ENCODE measurements around the gene RYK. TPM values are rescaled to one million over a fixed set of nuclear protein-coding genes. Genes with fewer than 3 reads are reported as not detected.

RYK gene
- polyA plus RNA-seq, 1 donor (not counting 4 experiments of a cell fraction or from before 2014, with no cell fraction given) = 82.1 TPM

DNA sequence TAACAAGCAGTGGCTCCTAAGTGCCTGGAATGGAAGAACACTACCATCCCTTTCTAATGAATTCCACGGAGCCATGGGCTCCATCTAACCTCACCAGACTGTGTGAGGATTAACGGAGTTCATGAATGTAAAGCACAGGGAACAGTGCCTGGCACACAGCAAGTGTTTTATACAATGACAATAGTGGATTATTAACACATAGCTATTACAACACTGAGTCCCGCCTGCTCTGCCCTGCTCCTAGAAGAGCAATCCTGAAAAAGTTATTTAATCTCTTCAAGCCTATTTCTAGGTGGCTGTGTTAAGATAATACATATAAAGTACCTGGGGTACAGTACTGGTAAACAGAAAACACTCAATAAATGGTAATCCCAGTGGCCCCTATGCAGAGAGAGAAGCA, 51.4 kb downstream of the RYK start:
- no peaks in the 10 kb centered on the region for H3K9me3 ChIP-seq (ENCODE audit: control insufficient read depth, low read depth, low read length)
- FAIRE-seq (no peak), DNase-seq (ENCODE audit: low read depth, low spot score) (no peak)
- peaks cover 10 to 14% of the 10 kb centered on the region in 2 experiments for H3K36me3 ChIP-seq (ENCODE audit: control insufficient read depth in 2 of 2, extremely low read depth in 1 of 2, insufficient read depth in 2 of 2, low read length in 2 of 2)
- H3K4me1 ChIP-seq (ENCODE audit: control insufficient read depth, extremely low read depth, insufficient read depth, low read length) = peaks cover 34% of the 10 kb centered on the region
- no peak overlapping the region for H2AFZ ChIP-seq (ENCODE audit: control insufficient read depth, low read length)
- no peak overlapping the region for H3K4me2 ChIP-seq (ENCODE audit: control insufficient read depth, extremely low read depth, insufficient read depth, low read depth, low read length)
- H3K9me1 ChIP-seq (ENCODE audit: control insufficient read depth, extremely low read depth, insufficient read depth, low read length) = no peaks in the 10 kb centered on the region
- TF ChIP-seq EZH2 (IDR thresholded peaks at IDR 0.05; ENCODE audit: low read length) (no peak), CTCF (optimal IDR thresholded peaks at IDR 0.05 in 1 of 3, IDR thresholded peaks at IDR 0.05 in 1 of 3, conservative IDR thresholded peaks at IDR 0.05 in 1 of 3; ENCODE audit: extremely low read depth in 1 of 3, insufficient read depth in 2 of 3, low read length in 3 of 3) (no peak)
- H3K27ac ChIP-seq (ENCODE audit: control insufficient read depth, insufficient read depth, low read length) = no peak overlapping the region
- H4K20me1 ChIP-seq (ENCODE audit: control insufficient read depth, extremely low read depth, insufficient read depth, low read length) = no peaks in the 10 kb centered on the region
- peaks cover 15% of the 10 kb centered on the region for H3K79me2 ChIP-seq (ENCODE audit: control insufficient read depth, insufficient read depth, low read length)
- no peaks in the 10 kb centered on the region for H3K27me3 ChIP-seq (ENCODE audit: control insufficient read depth, extremely low read depth, insufficient read depth, low read length)
- dilution Hi-C loops (cut with MboI; ENCODE audit: extremely low pct_ligation_motif_present, low sequenced_read_pairs) = no loop called here
- H3K9ac ChIP-seq (ENCODE audit: control insufficient read depth, extremely low read depth, insufficient read depth, low read length) = no peak overlapping the region
- H3K4me3 ChIP-seq (ENCODE audit: control insufficient read depth in 2 of 3, extremely low read depth in 1 of 3, insufficient read depth in 2 of 3, low read depth in 1 of 3, low read length in 3 of 3) = no peak overlapping the region

DNA sequence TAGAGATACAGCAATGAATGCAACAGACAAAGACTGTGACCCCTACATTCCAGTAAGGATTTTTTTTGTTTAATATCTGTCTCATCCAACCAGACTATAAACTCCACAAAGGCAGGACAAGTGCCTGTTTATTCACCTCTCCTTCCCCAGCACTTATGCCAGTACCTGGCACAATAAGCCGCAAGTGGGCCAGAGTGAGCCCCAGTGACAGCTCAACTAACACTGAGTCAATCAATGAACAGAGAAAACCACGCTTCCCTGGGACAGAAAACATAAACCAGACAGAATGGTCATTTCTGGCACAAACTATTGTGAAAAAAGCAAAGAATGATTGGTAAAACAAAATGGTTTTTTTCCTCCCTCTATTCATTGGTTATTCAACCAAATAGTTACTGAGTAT, 52.2 kb downstream of the RYK start:
- dilution Hi-C loops (cut with MboI; ENCODE audit: extremely low pct_ligation_motif_present, low sequenced_read_pairs) = no loop called here
- no peak overlapping the region for H3K4me2 ChIP-seq (ENCODE audit: control insufficient read depth, extremely low read depth, insufficient read depth, low read depth, low read length)
- peaks cover 34% of the 10 kb centered on the region for H3K4me1 ChIP-seq (ENCODE audit: control insufficient read depth, extremely low read depth, insufficient read depth, low read length)
- H3K9me3 ChIP-seq (ENCODE audit: control insufficient read depth, low read depth, low read length) = no peaks in the 10 kb centered on the region
- H3K27ac ChIP-seq (ENCODE audit: control insufficient read depth, insufficient read depth, low read length) = no peak overlapping the region
- FAIRE-seq = no peak
- no peak overlapping the region for H3K4me3 ChIP-seq (ENCODE audit: control insufficient read depth in 2 of 3, extremely low read depth in 1 of 3, insufficient read depth in 2 of 3, low read depth in 1 of 3, low read length in 3 of 3)
- no peaks in the 10 kb centered on the region for H3K27me3 ChIP-seq (ENCODE audit: control insufficient read depth, extremely low read depth, insufficient read depth, low read length)
- H3K9ac ChIP-seq (ENCODE audit: control insufficient read depth, extremely low read depth, insufficient read depth, low read length) = no peak overlapping the region
- TF ChIP-seq CTCF (optimal IDR thresholded peaks at IDR 0.05 in 1 of 3, IDR thresholded peaks at IDR 0.05 in 1 of 3, conservative IDR thresholded peaks at IDR 0.05 in 1 of 3; ENCODE audit: extremely low read depth in 1 of 3, insufficient read depth in 2 of 3, low read length in 3 of 3) = no peak
- no peak for TF ChIP-seq EZH2 (IDR thresholded peaks at IDR 0.05; ENCODE audit: low read length)
- no peaks in the 10 kb centered on the region for H4K20me1 ChIP-seq (ENCODE audit: control insufficient read depth, extremely low read depth, insufficient read depth, low read length)
- no peak overlapping the region for H2AFZ ChIP-seq (ENCODE audit: control insufficient read depth, low read length)
- H3K9me1 ChIP-seq (ENCODE audit: control insufficient read depth, extremely low read depth, insufficient read depth, low read length) = no peaks in the 10 kb centered on the region
- peaks cover 13 to 14% of the 10 kb centered on the region in 2 experiments for H3K36me3 ChIP-seq (ENCODE audit: control insufficient read depth in 2 of 2, extremely low read depth in 1 of 2, insufficient read depth in 2 of 2, low read length in 2 of 2)
- DNase-seq (ENCODE audit: low read depth, low spot score) = no peak
- H3K79me2 ChIP-seq (ENCODE audit: control insufficient read depth, insufficient read depth, low read length) = peaks cover 15% of the 10 kb centered on the region
